ENCODE measurements around the gene IL16. TPM values are rescaled to one million over a fixed set of nuclear protein-coding genes. Genes with fewer than 3 reads are reported as not detected.

Gene IL16
- total RNA-seq, 3 donors from 2014 or later: 11.1 to 40.5 (median 20.3) TPM

GRCh38 chr15:81261172-81261811 lies 64.6 kb downstream of the IL16 start:
- Histone ChIP-seq H3K27ac (no peak overlapping the region), H3K27me3 (no peaks in the 10 kb centered on the region), H3K36me3 (no peaks in the 10 kb centered on the region), H3K4me3 (no peak overlapping the region), H3K9me3 (no peaks in the 10 kb centered on the region), H3K4me1 (peaks cover 0 to 3% of the 10 kb centered on the region in 2 donors)
- intact Hi-C loops (cut with DNase I; ENCODE audit: low total_unique reads): no loop called here
- DNase-seq (ENCODE audit: low spot score in 2 of 2): no peak
- TF ChIP-seq, protein P1, sequence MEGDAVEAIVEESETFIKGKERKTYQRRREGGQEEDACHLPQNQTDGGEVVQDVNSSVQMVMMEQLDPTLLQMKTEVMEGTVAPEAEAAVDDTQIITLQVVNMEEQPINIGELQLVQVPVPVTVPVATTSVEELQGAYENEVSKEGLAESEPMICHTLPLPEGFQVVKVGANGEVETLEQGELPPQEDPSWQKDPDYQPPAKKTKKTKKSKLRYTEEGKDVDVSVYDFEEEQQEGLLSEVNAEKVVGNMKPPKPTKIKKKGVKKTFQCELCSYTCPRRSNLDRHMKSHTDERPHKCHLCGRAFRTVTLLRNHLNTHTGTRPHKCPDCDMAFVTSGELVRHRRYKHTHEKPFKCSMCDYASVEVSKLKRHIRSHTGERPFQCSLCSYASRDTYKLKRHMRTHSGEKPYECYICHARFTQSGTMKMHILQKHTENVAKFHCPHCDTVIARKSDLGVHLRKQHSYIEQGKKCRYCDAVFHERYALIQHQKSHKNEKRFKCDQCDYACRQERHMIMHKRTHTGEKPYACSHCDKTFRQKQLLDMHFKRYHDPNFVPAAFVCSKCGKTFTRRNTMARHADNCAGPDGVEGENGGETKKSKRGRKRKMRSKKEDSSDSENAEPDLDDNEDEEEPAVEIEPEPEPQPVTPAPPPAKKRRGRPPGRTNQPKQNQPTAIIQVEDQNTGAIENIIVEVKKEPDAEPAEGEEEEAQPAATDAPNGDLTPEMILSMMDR (IDR thresholded peaks at IDR 0.05): no peak
- TF ChIP-seq POLR2AphosphoS5 (IDR thresholded peaks at IDR 0.05) (no peak), POLR2A (IDR thresholded peaks at IDR 0.05) (no peak)

DNA sequence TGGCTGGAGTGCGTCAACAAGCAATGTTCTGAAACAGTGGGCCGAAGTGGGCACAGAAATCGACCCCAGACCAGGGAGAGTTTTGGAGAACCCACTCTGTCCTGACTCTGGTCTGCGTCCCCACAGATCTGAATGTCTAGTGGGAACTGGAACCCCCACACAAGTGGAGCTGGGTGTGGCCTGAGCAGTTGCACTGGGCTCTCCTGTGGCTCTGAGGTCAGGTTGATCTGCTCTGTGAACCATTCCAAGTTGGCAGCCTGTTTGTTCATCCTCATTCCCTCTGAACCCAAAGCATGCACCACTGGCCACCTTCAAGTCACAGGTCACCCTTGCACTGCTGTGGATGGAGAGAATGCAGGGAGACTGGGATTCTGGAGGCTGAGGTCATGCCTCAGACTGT lies 66.8 kb downstream of the IL16 start:
- Histone ChIP-seq H3K4me1 (peaks cover 0 to 4% of the 10 kb centered on the region in 2 donors), H3K4me3 (no peak overlapping the region), H3K9me3 (no peaks in the 10 kb centered on the region), H3K27ac (no peak overlapping the region), H3K27me3 (no peaks in the 10 kb centered on the region), H3K36me3 (no peaks in the 10 kb centered on the region)
- no peak for DNase-seq (ENCODE audit: low spot score in 2 of 2)
- TF ChIP-seq, protein P1 (IDR thresholded peaks at IDR 0.05): no peak
- no peak for TF ChIP-seq POLR2A (IDR thresholded peaks at IDR 0.05)
- intact Hi-C loops (cut with DNase I; ENCODE audit: low total_unique reads): no loop called here

GRCh38 chr15:81264072-81264857 lies 67.6 kb downstream of the IL16 start:
- TF ChIP-seq POLR2A (IDR thresholded peaks at IDR 0.05) (no peak), POLR2AphosphoS5 (IDR thresholded peaks at IDR 0.05) (no peak)
- TF ChIP-seq, protein P1 (IDR thresholded peaks at IDR 0.05): no peak
- peaks cover 0 to 4% of the 10 kb centered on the region in 2 donors for H3K4me1 ChIP-seq
- H3K27me3 ChIP-seq: no peaks in the 10 kb centered on the region
- no peak overlapping the region for H3K27ac ChIP-seq
- no peak overlapping the region for H3K4me3 ChIP-seq
- no peak for DNase-seq (ENCODE audit: low spot score in 2 of 2)
- H3K9me3 ChIP-seq: no peaks in the 10 kb centered on the region
- H3K36me3 ChIP-seq: no peaks in the 10 kb centered on the region
- intact Hi-C loops (cut with DNase I; ENCODE audit: low total_unique reads): no loop called here

DNA sequence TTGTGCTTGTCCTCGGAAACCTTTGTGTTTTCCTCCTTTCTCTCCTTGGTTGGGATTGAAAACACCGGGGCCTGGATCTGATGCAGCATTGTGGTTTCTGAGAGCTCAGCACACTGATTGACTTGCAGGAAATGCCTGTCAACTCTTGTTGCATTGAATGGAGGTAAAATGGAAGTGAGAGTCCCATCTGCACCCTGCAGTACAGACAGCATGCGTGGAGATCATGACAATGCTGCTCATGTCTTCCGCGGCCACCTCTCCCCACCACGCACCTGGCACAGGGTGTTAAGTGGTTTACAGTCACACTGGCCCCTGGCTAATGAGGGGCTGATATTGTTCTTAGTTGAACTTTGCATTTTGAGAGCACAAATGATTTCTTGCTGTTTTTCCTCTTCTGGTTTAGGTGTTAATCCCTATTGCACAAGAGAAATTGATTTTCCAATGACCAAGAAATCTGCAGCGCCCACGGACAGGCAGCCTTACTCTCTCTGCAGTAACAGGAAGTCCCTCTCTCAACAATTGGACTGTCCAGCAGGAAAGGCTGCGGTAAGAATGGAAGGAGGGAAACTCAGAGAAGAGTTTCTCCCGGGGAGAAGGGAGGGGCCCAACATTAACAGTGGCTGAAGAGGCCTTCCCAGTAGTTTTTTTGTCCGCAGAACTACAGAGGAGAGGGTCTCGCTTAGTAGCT lies 68.7 kb downstream of the IL16 start:
- TF ChIP-seq, protein P1 (IDR thresholded peaks at IDR 0.05): no peak
- peak in 1 of 3 donors; percentile 6 for TF ChIP-seq POLR2AphosphoS5 (IDR thresholded peaks at IDR 0.05)
- intact Hi-C loops (cut with DNase I; ENCODE audit: low total_unique reads): no loop called here
- DNase-seq (ENCODE audit: low spot score in 2 of 2): no peak
- Histone ChIP-seq H3K4me1 (peaks cover 0 to 4% of the 10 kb centered on the region in 2 donors), H3K36me3 (no peaks in the 10 kb centered on the region), H3K9me3 (no peaks in the 10 kb centered on the region), H3K4me3 (peak overlapping the region in 1 of 3 donors; percentile 12), H3K27me3 (no peaks in the 10 kb centered on the region), H3K27ac (no peak overlapping the region)

Data from breast epithelium (tissue), 4 donors.